ENCODE data around the gene OR2B2. TPM values are rescaled to one million over a fixed set of nuclear protein-coding genes. Genes with fewer than 3 reads are reported as not detected.
A peak's percentile ranks its signal among the peaks of the same experiment; 100 is the strongest.

OR2B2 gene
- polyA plus RNA-seq, 2 of the 4 experiments (the other 2 are of a cell fraction) = not detected

- Histone ChIP-seq H3K9me3 (no peaks in the 10 kb centered on the region), H3K4me2 (peak overlapping the region; percentile 68), H3K4me3 (peak overlapping the region; percentile 52), H3K4me1 (0 out of 3 replicates have a peak, but pooled peaks cover 4% of the 10 kb centered on the region), H3K27ac (peak overlapping the region in 1 of 2 experiments; percentile 81; a peak in 3 of 6 replicates)
- peak in 1 of 2 experiments; percentile 23 for DNase-seq (ENCODE audit: low read depth in 1 of 2, low spot score in 1 of 2)
- 92% methylated on average over 17 of the region's 17 CpGs for WGBS (ENCODE audit: missing lambda C conversion rate)
- ChIA-PET POLR2A (interaction anchor here (1.7 to 10.7 kb wide), 5 partner anchors 14 to 56 kb away, joined by 5 to 127 read pairs (median 49); a partner anchor contains a TSS), CTCF (interaction anchor here (1.8 to 1.9 kb wide), 2 partner anchors 24 to 28 kb away, joined by 6 to 11 read pairs; a partner anchor contains a TSS)
- no peak for FAIRE-seq
- ATAC-seq = no peak; a peak in 1 of 6 replicates
- TF ChIP-seq RAD21 (conservative IDR thresholded peaks at IDR 0.05 in 1 of 2, IDR thresholded peaks at IDR 0.05 in 1 of 2) (no peak), POLR2A (IDR thresholded peaks at IDR 0.05; ENCODE audit: low read length) (0 out of 2 replicates have a peak, but pooled peaks have one; percentile 21)
These were observed 46.3 kb downstream of the OR2B2 start for GRCh38 chr6:27865850-27866356.

GRCh38 chr6:27864906-27865849 is 47.0 kb downstream of the OR2B2 start:
- CTCF ChIA-PET = interaction anchor here (0.6 to 1.9 kb wide), 5 partner anchors 16 to 1682 kb away, joined by 3 to 11 read pairs (median 5); a partner anchor contains a TSS
- Histone ChIP-seq H3K4me3 (peak overlapping the region; percentile 52), H3K4me2 (peak overlapping the region; percentile 68), H3K9me3 (no peaks in the 10 kb centered on the region), H3K27ac (peak overlapping the region; percentile 74 to 81), H3K4me1 (0 out of 3 replicates have a peak, but pooled peaks cover 4% of the 10 kb centered on the region)
- ATAC-seq = peak; percentile 72 to 80
- POLR2A ChIA-PET = interaction anchor here (0.7 to 10.7 kb wide), 7 partner anchors 13 to 1572 kb away, joined by 4 to 127 read pairs (median 15); a partner anchor contains a TSS
- no peak for TF ChIP-seq BHLHE40 (IDR thresholded peaks at IDR 0.05; ENCODE audit: low read depth, low read length)
- 0 out of 2 replicates have a peak, but pooled peaks have one; percentile 45 for TF ChIP-seq KDM5A (IDR thresholded peaks at IDR 0.05)
- TF ChIP-seq FOSB (CRISPR knock-in tag; IDR thresholded peaks at IDR 0.05) = no peak
- no peak for TF ChIP-seq HES2 (IDR thresholded peaks at IDR 0.05)
- TF ChIP-seq FOSL2 (IDR thresholded peaks at IDR 0.05) = no peak
- TF ChIP-seq FOSL2 (CRISPR knock-in tag; IDR thresholded peaks at IDR 0.05) = peak; percentile 78
- no peak for TF ChIP-seq ESRRA (IDR thresholded peaks at IDR 0.05; ENCODE audit: borderline replicate concordance, low read length)
- no peak for TF ChIP-seq POLR2AphosphoS2 (conservative IDR thresholded peaks at IDR 0.05; ENCODE audit: low read length)
- TF ChIP-seq EHMT2 (IDR thresholded peaks at IDR 0.05; ENCODE audit: low read depth) = no peak
- peak; percentile 32; the same call in 1 of the 2 replicates for TF ChIP-seq POLR2A (IDR thresholded peaks at IDR 0.05; ENCODE audit: low read length)
- TF ChIP-seq HOXB13 (CRISPR knock-in tag; IDR thresholded peaks at IDR 0.05; ENCODE audit: low read depth) = no peak
- TF ChIP-seq CBX8 (IDR thresholded peaks at IDR 0.05) = no peak
- no peak for TF ChIP-seq RAD21 (conservative IDR thresholded peaks at IDR 0.05 in 1 of 2, IDR thresholded peaks at IDR 0.05 in 1 of 2)
- TF ChIP-seq JUN (IDR thresholded peaks at IDR 0.05) = peak in 1 of 2 experiments; percentile 25; a peak in 1 of 5 replicates
- TF ChIP-seq CTCF (IDR thresholded peaks at IDR 0.05) = no peak
- 56% methylated on average over 39 of the region's 58 CpGs for WGBS (ENCODE audit: missing lambda C conversion rate)
- no peak for FAIRE-seq
- peak; percentile 78 to 87 for DNase-seq (ENCODE audit: low read depth in 1 of 2, low spot score in 1 of 2)

GRCh38 chr6:27863962-27864905 is 48.0 kb downstream of the OR2B2 start:
- Histone ChIP-seq H3K4me3 (peak overlapping the region; percentile 52), H3K9me3 (no peaks in the 10 kb centered on the region), H3K4me1 (0 out of 3 replicates have a peak, but pooled peaks cover 4% of the 10 kb centered on the region), H3K27ac (peak overlapping the region; percentile 74 to 81), H3K4me2 (peak overlapping the region; percentile 52)
- no peak for DNase-seq (ENCODE audit: low read depth in 1 of 2, low spot score in 1 of 2)
- TF ChIP-seq CBX8 (IDR thresholded peaks at IDR 0.05) (no peak), RFX5 (IDR thresholded peaks at IDR 0.05) (no peak), PBX3 (IDR thresholded peaks at IDR 0.05) (no peak)
- WGBS (ENCODE audit: missing lambda C conversion rate) = 92% methylated on average over 45 of the region's 51 CpGs
- no peak for ATAC-seq
- FAIRE-seq = no peak
- CTCF ChIA-PET = interaction anchor here (0.6 to 1.7 kb wide), 3 partner anchors 15 to 1681 kb away, joined by 3 to 5 read pairs (median 3); no protein-coding TSS in a partner anchor
- POLR2A ChIA-PET = interaction anchor here (0.7 to 10.7 kb wide), 7 partner anchors 12 to 1571 kb away, joined by 4 to 127 read pairs (median 15); a partner anchor contains a TSS
